ENCODE data around the gene PSMB10.

Gene PSMB10

GRCh38 chr16:67977469-67978227, 41.0 kb upstream of the PSMB10 start:
- no peaks in the 10 kb centered on the region for H3F3A ChIP-seq (ENCODE audit: insufficient read depth)
- H3K36me3 ChIP-seq (ENCODE audit: low read length), result no peaks in the 10 kb centered on the region
- no peaks in the 10 kb centered on the region for H3K27me3 ChIP-seq (ENCODE audit: low read length)
- H4K20me1 ChIP-seq (ENCODE audit: low read depth, low read length), result no peaks in the 10 kb centered on the region
- H3K27ac ChIP-seq (ENCODE audit: low read depth, low read length), result no peak overlapping the region
- no peak overlapping the region for H3K4me2 ChIP-seq (ENCODE audit: low read depth, low read length, poor library complexity, severe bottlenecking)
- H3K9me2 ChIP-seq (replicated peaks; ENCODE audit: insufficient read depth, low read length), result no peaks in the 10 kb centered on the region
- H3K9ac ChIP-seq (ENCODE audit: low read length), result no peak overlapping the region
- no peak overlapping the region for H3K4me3 ChIP-seq (ENCODE audit: insufficient read depth, low read length, poor library complexity, severe bottlenecking)
- no peaks in the 10 kb centered on the region for H3K9me3 ChIP-seq (ENCODE audit: insufficient read depth, low read length)
- no peak for TF ChIP-seq CTCF (IDR thresholded peaks at IDR 0.05; ENCODE audit: insufficient read depth, low read length, poor library complexity, severe bottlenecking)
- TF ChIP-seq EZH2phosphoT487 (conservative IDR thresholded peaks at IDR 0.05; ENCODE audit: low read length), result no peak
- no peaks in the 10 kb centered on the region for H3K79me2 ChIP-seq (ENCODE audit: insufficient read depth, low read length)
- H2AFZ ChIP-seq (ENCODE audit: low read depth, low read length, severe bottlenecking), result no peak overlapping the region

- Histone ChIP-seq H2AFZ (ENCODE audit: low read depth, low read length, severe bottlenecking) (no peak overlapping the region), H3K27ac (ENCODE audit: low read depth, low read length) (no peak overlapping the region), H3K9me2 (replicated peaks; ENCODE audit: insufficient read depth, low read length) (no peaks in the 10 kb centered on the region), H3K36me3 (ENCODE audit: low read length) (no peaks in the 10 kb centered on the region), H3K9me3 (ENCODE audit: insufficient read depth, low read length) (no peaks in the 10 kb centered on the region), H3K4me3 (ENCODE audit: insufficient read depth, low read length, poor library complexity, severe bottlenecking) (no peak overlapping the region), H3K79me2 (ENCODE audit: insufficient read depth, low read length) (no peaks in the 10 kb centered on the region), H4K20me1 (ENCODE audit: low read depth, low read length) (no peaks in the 10 kb centered on the region), H3K27me3 (ENCODE audit: low read length) (no peaks in the 10 kb centered on the region), H3K9ac (ENCODE audit: low read length) (no peak overlapping the region), H3F3A (ENCODE audit: insufficient read depth) (no peaks in the 10 kb centered on the region), H3K4me2 (ENCODE audit: low read depth, low read length, poor library complexity, severe bottlenecking) (no peak overlapping the region)
- TF ChIP-seq EZH2phosphoT487 (conservative IDR thresholded peaks at IDR 0.05; ENCODE audit: low read length) (no peak), CTCF (IDR thresholded peaks at IDR 0.05; ENCODE audit: insufficient read depth, low read length, poor library complexity, severe bottlenecking) (no peak)
Observed at GRCh38 chr16:67977005-67977404, 40.4 kb upstream of the PSMB10 start.

GRCh38 chr16:67976205-67976604, 39.6 kb upstream of the PSMB10 start:
- Histone ChIP-seq H3K4me3 (ENCODE audit: insufficient read depth, low read length, poor library complexity, severe bottlenecking) (no peak overlapping the region), H3K9ac (ENCODE audit: low read length) (no peak overlapping the region), H3K79me2 (ENCODE audit: insufficient read depth, low read length) (no peaks in the 10 kb centered on the region), H3K9me3 (ENCODE audit: insufficient read depth, low read length) (no peaks in the 10 kb centered on the region), H3F3A (ENCODE audit: insufficient read depth) (no peaks in the 10 kb centered on the region), H3K36me3 (ENCODE audit: low read length) (no peaks in the 10 kb centered on the region), H2AFZ (ENCODE audit: low read depth, low read length, severe bottlenecking) (no peak overlapping the region), H3K9me2 (replicated peaks; ENCODE audit: insufficient read depth, low read length) (no peaks in the 10 kb centered on the region), H3K4me2 (ENCODE audit: low read depth, low read length, poor library complexity, severe bottlenecking) (no peak overlapping the region), H3K27ac (ENCODE audit: low read depth, low read length) (no peak overlapping the region), H4K20me1 (ENCODE audit: low read depth, low read length) (no peaks in the 10 kb centered on the region), H3K27me3 (ENCODE audit: low read length) (no peaks in the 10 kb centered on the region)
- TF ChIP-seq EZH2phosphoT487 (conservative IDR thresholded peaks at IDR 0.05; ENCODE audit: low read length), result no peak
- TF ChIP-seq CTCF (IDR thresholded peaks at IDR 0.05; ENCODE audit: insufficient read depth, low read length, poor library complexity, severe bottlenecking), result no peak

All from SU-DHL-6 (cell line).